Central memory CD4-positive, alpha-beta T cell (primary cell): ENCODE results near the gene CCL7.

ENCODE experiments used
- DNase-seq: peaks from one replicate; pipeline ENCODE4 v3.0.0; 2022

Gene CCL7

GRCh38 chr17:34248511-34249024 lies 21.5 kb upstream of the CCL7 start:
- DNase-seq: no peak

- no peak for DNase-seq
These were observed 21.0 kb upstream of the CCL7 start for GRCh38 chr17:34249061-34249460.

- no peak for DNase-seq
These were observed 20.5 kb upstream of the CCL7 start for GRCh38 chr17:34249478-34249877.

GRCh38 chr17:34251186-34251585 lies 18.8 kb upstream of the CCL7 start:
- DNase-seq: no peak

- DNase-seq: no peak
These were observed 18.0 kb upstream of the CCL7 start for GRCh38 chr17:34252095-34252443.

- DNase-seq: no peak
These were observed 17.4 kb upstream of the CCL7 start for GRCh38 chr17:34252444-34253138.

GRCh38 chr17:34253139-34253525 lies 16.9 kb upstream of the CCL7 start:
- DNase-seq: no peak

GRCh38 chr17:34254146-34254545 lies 15.9 kb upstream of the CCL7 start:
- DNase-seq: no peak

GRCh38 chr17:34254651-34255380 lies 15.2 kb upstream of the CCL7 start, which contains the start of gene CCL2:
Gene CCL2 (plus strand): TSS chr17:34255285. CDS start chr17:34255350, 65 bp downstream.
- DNase-seq: no peak

- DNase-seq: no peak
These were observed 14.7 kb upstream of the CCL7 start for GRCh38 chr17:34255381-34255732.

- no peak for DNase-seq
These were observed 14.2 kb upstream of the CCL7 start for GRCh38 chr17:34255841-34256240.

- no peak for DNase-seq
These were observed 12.6 kb upstream of the CCL7 start for GRCh38 chr17:34257299-34257985.

GRCh38 chr17:34257986-34258326 lies 12.1 kb upstream of the CCL7 start:
- DNase-seq: no peak

- no peak for DNase-seq
These were observed 10.9 kb upstream of the CCL7 start for GRCh38 chr17:34259146-34259545.

GRCh38 chr17:34260861-34261260 lies 9.2 kb upstream of the CCL7 start:
- no peak for DNase-seq

GRCh38 chr17:34261568-34262337 lies 8.3 kb upstream of the CCL7 start:
- no peak for DNase-seq

- DNase-seq: no peak
These were observed 4.3 kb upstream of the CCL7 start for GRCh38 chr17:34265711-34266110.

- no peak for DNase-seq
These were observed 5.9 kb downstream of the CCL7 start for GRCh38 chr17:34275881-34276280.

- DNase-seq: no peak
These were observed 6.8 kb downstream of the CCL7 start for GRCh38 chr17:34276826-34277225.

- no peak for DNase-seq
These were observed 13.6 kb downstream of the CCL7 start for GRCh38 chr17:34283571-34283970.

- DNase-seq: no peak
These were observed 15.3 kb downstream of the CCL7 start, which contains the start of gene CCL11 for GRCh38 chr17:34285286-34285792. Gene CCL11 (plus strand): TSS chr17:34285742. CDS start chr17:34285809, 67 bp downstream.

- no peak for DNase-seq
These were observed 17.9 kb downstream of the CCL7 start for GRCh38 chr17:34287875-34288274.

- no peak for DNase-seq
These were observed 20.6 kb downstream of the CCL7 start for GRCh38 chr17:34290586-34290985.
